HEK293 (cell line): ENCODE measurements around the gene SFPQ.

Experiments
- CTCF ChIA-PET: fragments of 350-600 bp; formaldehyde crosslinking; extraction: SDS; loops from one replicate; lab custom pipeline; 2021; ENCODE audit warnings: antibody characterized with exemption; lab: Yijun Ruan, JAX
- POLR2A ChIA-PET: fragments of 300-600 bp; formaldehyde crosslinking; extraction: SDS; loops from one replicate; lab custom pipeline; 2020; ENCODE audit warnings: antibody characterized with exemption, inconsistent platforms; lab: Yijun Ruan, JAX
- H3K27ac ChIP-seq: fragments of 200-500 bp; sonication (Bioruptor generic); 2 replicates; pipeline ENCODE4 v1.5.1; 2014; ENCODE audit warnings: low read depth, low read length, control low read depth, inconsistent platforms; ENCODE audit errors: extremely low read depth
- H3K36me3 ChIP-seq, 2 experiments: fragments of 200-500 bp in 1 of 2; sonication (Bioruptor generic) in 1 of 2; 1 replicate in 1 of 2; 2 replicates in 1 of 2; pipeline ENCODE4 v1.5.1; 2014 to 2017; ENCODE audit warnings: inconsistent platforms in 2 of 2, low read length in 2 of 2; ENCODE audit not compliant: control insufficient read depth in 2 of 2, insufficient read depth in 1 of 2
- H3K4me1 ChIP-seq: fragments of 200-500 bp; sonication (Bioruptor generic); 2 replicates; pipeline ENCODE4 v1.5.1; 2014; ENCODE audit warnings: mild to moderate bottlenecking, low read length, inconsistent platforms; ENCODE audit not compliant: control insufficient read depth, insufficient read depth
- H3K4me3 ChIP-seq: 2 replicates; pipeline ENCODE4 v1.5.1; 2011; ENCODE audit warnings: low read depth, mild to moderate bottlenecking, control low read depth, low read length, moderate library complexity
- H3K9me3 ChIP-seq: fragments of 200-500 bp; sonication (Bioruptor generic); 2 replicates; pipeline ENCODE4 v1.5.1; 2014; ENCODE audit warnings: low read depth, low read length, inconsistent platforms; ENCODE audit not compliant: control insufficient read depth, insufficient read depth
- GFI1B ChIP-seq: fragments of 450-650 bp; formaldehyde crosslinking; IDR thresholded peaks from 2 replicates; pipeline ENCODE4 v1.5.1; 2016; ENCODE audit warnings: missing biosample characterization, missing genetic modification characterization
- HOXA7 ChIP-seq: sonication (generic); formaldehyde crosslinking; IDR thresholded peaks from 2 replicates; pipeline ENCODE4 v1.8.1; 2022; ENCODE audit warnings: missing genetic modification reagents, borderline replicate concordance
- OSR2 ChIP-seq: fragments of 450-650 bp; formaldehyde crosslinking; IDR thresholded peaks from 2 replicates; pipeline ENCODE4 v1.5.1; 2016; ENCODE audit warnings: missing biosample characterization, missing genetic modification characterization
- REPIN1 ChIP-seq: fragments of 450-650 bp; formaldehyde crosslinking; IDR thresholded peaks from 2 replicates; pipeline ENCODE4 v1.5.1; 2017; ENCODE audit warnings: missing biosample characterization, missing genetic modification characterization, low read depth
- TCF7L2 ChIP-seq: IDR thresholded peaks from 2 replicates; pipeline ENCODE4 v1.6.1; 2011; ENCODE audit warnings: low read depth, mild to moderate bottlenecking, inconsistent platforms, low read length, moderate library complexity, borderline replicate concordance
- ZBTB7A ChIP-seq: fragments of 450-650 bp; formaldehyde crosslinking; IDR thresholded peaks from 2 replicates; pipeline ENCODE4 v1.5.1; 2016; ENCODE audit warnings: low read depth, missing biosample characterization, missing genetic modification characterization
- ZNF114 ChIP-seq: fragments of 450-650 bp; formaldehyde crosslinking; IDR thresholded peaks from 2 replicates; pipeline ENCODE4 v1.5.0; 2017; ENCODE audit warnings: missing biosample characterization, missing genetic modification characterization
- ZNF2 ChIP-seq: fragments of 450-650 bp; formaldehyde crosslinking; IDR thresholded peaks from 2 replicates; pipeline ENCODE4 v1.5.1; 2016; ENCODE audit warnings: missing biosample characterization, missing genetic modification characterization
- ZNF426 ChIP-seq: fragments of 450-650 bp; formaldehyde crosslinking; IDR thresholded peaks from 2 replicates; pipeline ENCODE4 v1.5.1; 2017; ENCODE audit warnings: missing biosample characterization, missing genetic modification characterization, mild to moderate bottlenecking, inconsistent platforms, moderate library complexity
- ZNF555 ChIP-seq: fragments of 450-650 bp; formaldehyde crosslinking; conservative IDR thresholded peaks from 2 replicates; pipeline ENCODE4 v1.5.1; 2017; ENCODE audit warnings: missing biosample characterization, mild to moderate bottlenecking, missing genetic modification characterization, inconsistent platforms
- ZNF561 ChIP-seq: fragments of 450-650 bp; IDR thresholded peaks from 2 replicates; pipeline ENCODE4 v1.5.1; 2018; ENCODE audit warnings: missing biosample characterization, missing genetic modification characterization, borderline replicate concordance
- ZNF623 ChIP-seq: fragments of 450-650 bp; formaldehyde crosslinking; IDR thresholded peaks from 2 replicates; pipeline ENCODE4 v1.5.1; 2016; ENCODE audit warnings: missing biosample characterization, missing genetic modification characterization
- ZNF76 ChIP-seq: fragments of 450-650 bp; formaldehyde crosslinking; IDR thresholded peaks from 2 replicates; pipeline ENCODE4; 2016; ENCODE audit warnings: low read depth, missing biosample characterization, missing genetic modification characterization, borderline replicate concordance
- ZSCAN30 ChIP-seq: fragments of 450-650 bp; IDR thresholded peaks from 2 replicates; pipeline ENCODE4 v1.5.1; 2018; ENCODE audit warnings: missing biosample characterization, mild to moderate bottlenecking, missing genetic modification characterization, moderate library complexity
- TF ChIP-seq, protein P1 (sequence below): fragments of 450-650 bp; formaldehyde crosslinking; IDR thresholded peaks from 2 replicates; pipeline ENCODE4 v1.5.1; 2016; ENCODE audit warnings: missing biosample characterization, missing genetic modification characterization
- TF ChIP-seq, protein P2 (sequence below): fragments of 450-650 bp; formaldehyde crosslinking; IDR thresholded peaks from 2 replicates; pipeline ENCODE4 v1.5.1; 2017; ENCODE audit warnings: missing biosample characterization, missing genetic modification characterization
- TF ChIP-seq, protein P3 (sequence below): fragments of 450-650 bp; formaldehyde crosslinking; IDR thresholded peaks from 2 replicates; pipeline ENCODE4 v1.5.1; 2016; ENCODE audit warnings: missing biosample characterization, missing genetic modification characterization

The SFPQ gene

DNA sequence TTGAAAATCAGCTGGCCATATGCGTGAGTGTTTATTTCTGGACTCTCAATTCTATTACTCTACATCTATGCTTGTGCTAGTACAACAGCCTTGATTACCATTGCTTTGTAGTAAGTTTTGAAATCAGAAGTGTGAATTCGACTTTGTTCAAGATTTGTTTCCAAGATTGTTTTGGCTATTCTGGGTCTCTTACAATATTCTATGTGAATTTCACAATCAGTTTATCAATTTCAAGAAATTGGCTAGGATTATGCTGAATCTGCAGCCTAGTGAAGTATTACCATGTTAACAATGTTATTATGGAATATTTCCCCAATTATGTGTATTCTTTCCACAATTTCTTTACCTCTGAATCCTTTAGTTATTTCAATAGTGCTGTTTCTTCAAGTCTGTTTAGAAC, 19.5 kb downstream of the SFPQ start:
- TF ChIP-seq, protein P1, sequence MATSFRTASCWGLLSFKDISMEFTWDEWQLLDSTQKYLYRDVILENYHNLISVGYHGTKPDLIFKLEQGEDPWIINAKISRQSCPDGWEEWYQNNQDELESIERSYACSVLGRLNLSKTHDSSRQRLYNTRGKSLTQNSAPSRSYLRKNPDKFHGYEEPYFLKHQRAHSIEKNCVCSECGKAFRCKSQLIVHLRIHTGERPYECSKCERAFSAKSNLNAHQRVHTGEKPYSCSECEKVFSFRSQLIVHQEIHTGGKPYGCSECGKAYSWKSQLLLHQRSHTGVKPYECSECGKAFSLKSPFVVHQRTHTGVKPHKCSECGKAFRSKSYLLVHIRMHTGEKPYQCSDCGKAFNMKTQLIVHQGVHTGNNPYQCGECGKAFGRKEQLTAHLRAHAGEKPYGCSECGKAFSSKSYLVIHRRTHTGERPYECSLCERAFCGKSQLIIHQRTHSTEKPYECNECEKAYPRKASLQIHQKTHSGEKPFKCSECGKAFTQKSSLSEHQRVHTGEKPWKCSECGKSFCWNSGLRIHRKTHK (tag by site-specific recombination), result no peak
- TF ChIP-seq ZNF555 (tag by site-specific recombination), result no peak
- no peak for TF ChIP-seq HOXA7 (CRISPR knock-in tag)
- TF ChIP-seq, protein P2, sequence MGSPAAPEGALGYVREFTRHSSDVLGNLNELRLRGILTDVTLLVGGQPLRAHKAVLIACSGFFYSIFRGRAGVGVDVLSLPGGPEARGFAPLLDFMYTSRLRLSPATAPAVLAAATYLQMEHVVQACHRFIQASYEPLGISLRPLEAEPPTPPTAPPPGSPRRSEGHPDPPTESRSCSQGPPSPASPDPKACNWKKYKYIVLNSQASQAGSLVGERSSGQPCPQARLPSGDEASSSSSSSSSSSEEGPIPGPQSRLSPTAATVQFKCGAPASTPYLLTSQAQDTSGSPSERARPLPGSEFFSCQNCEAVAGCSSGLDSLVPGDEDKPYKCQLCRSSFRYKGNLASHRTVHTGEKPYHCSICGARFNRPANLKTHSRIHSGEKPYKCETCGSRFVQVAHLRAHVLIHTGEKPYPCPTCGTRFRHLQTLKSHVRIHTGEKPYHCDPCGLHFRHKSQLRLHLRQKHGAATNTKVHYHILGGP (tag by site-specific recombination), result no peak
- no peak for TF ChIP-seq REPIN1 (tag by site-specific recombination)
- no peak for TF ChIP-seq ZNF561 (tag by site-specific recombination)
- TF ChIP-seq ZNF76 (tag by site-specific recombination), result no peak
- TF ChIP-seq ZSCAN30 (tag by site-specific recombination), result no peak
- TF ChIP-seq, all 188 proteins: peak for 0
- Histone ChIP-seq H3K27ac (no peak overlapping the region), H3K4me3 (no peak overlapping the region), H3K9me3 (no peaks in the 10 kb centered on the region), H3K36me3 (peaks cover 39 to 40% of the 10 kb centered on the region in 2 experiments), H3K4me1 (no peaks in the 10 kb centered on the region)
- CTCF ChIA-PET, result no interaction called here
- POLR2A ChIA-PET, result interaction anchor here (1.1 to 1.4 kb wide), 3 partner anchors 10 to 94 kb away, joined by 3 to 4 read pairs (median 3); partner anchors contain the start of genes SFPQ and ZMYM1

DNA sequence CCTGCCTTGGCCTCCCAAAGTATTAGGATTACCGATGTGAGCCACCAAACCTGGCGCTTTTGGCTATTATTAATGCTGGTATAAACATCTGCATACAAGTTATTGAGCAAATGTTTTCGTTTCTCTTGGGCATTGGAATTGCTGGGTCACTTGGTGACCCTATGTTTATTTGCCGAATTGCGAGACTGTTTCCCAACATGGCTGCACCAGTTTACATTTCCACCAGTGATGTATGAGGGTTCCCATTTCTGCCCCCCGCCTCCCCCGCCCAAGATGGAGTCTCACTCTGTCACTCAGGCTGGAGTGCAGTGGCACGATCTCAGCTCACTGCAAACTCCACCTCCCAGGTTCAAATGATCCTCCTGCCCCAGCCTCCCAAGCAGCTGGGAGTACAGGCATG, 20.9 kb downstream of the SFPQ start:
- Histone ChIP-seq H3K27ac (no peak overlapping the region), H3K4me3 (no peak overlapping the region), H3K36me3 (peaks cover 25% of the 10 kb centered on the region in 2 experiments), H3K4me1 (no peaks in the 10 kb centered on the region), H3K9me3 (no peaks in the 10 kb centered on the region)
- ChIA-PET POLR2A (interaction anchor here (0.9 to 1.4 kb wide), 2 partner anchors 18 to 92 kb away, joined by 3 to 4 read pairs; partner anchors contain the start of gene ZMYM1), CTCF (interaction anchor here (0.6 kb wide), 1 partner anchor 9 kb away, joined by 3 read pairs; no protein-coding TSS in a partner anchor)
- TF ChIP-seq, protein P3, sequence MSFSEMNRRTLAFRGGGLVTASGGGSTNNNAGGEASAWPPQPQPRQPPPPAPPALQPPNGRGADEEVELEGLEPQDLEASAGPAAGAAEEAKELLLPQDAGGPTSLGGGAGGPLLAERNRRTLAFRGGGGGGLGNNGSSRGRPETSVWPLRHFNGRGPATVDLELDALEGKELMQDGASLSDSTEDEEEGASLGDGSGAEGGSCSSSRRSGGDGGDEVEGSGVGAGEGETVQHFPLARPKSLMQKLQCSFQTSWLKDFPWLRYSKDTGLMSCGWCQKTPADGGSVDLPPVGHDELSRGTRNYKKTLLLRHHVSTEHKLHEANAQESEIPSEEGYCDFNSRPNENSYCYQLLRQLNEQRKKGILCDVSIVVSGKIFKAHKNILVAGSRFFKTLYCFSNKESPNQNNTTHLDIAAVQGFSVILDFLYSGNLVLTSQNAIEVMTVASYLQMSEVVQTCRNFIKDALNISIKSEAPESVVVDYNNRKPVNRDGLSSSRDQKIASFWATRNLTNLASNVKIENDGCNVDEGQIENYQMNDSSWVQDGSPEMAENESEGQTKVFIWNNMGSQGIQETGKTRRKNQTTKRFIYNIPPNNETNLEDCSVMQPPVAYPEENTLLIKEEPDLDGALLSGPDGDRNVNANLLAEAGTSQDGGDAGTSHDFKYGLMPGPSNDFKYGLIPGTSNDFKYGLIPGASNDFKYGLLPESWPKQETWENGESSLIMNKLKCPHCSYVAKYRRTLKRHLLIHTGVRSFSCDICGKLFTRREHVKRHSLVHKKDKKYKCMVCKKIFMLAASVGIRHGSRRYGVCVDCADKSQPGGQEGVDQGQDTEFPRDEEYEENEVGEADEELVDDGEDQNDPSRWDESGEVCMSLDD (tag by site-specific recombination), result no peak
- no peak for TF ChIP-seq ZBTB7A (tag by site-specific recombination)
- TF ChIP-seq ZNF114 (tag by site-specific recombination), result no peak
- no peak for TF ChIP-seq ZNF426 (tag by site-specific recombination)
- no peak for TF ChIP-seq OSR2 (tag by site-specific recombination)
- TF ChIP-seq ZNF623, result no peak
- TF ChIP-seq ZNF2 (tag by site-specific recombination), result no peak
- no peak for TF ChIP-seq TCF7L2
- TF ChIP-seq GFI1B (tag by site-specific recombination), result no peak
